IgD-negative memory B cell (primary cell): Measurements from ENCODE around the gene NDUFAF2. TPM values are rescaled to one million over a fixed set of nuclear protein-coding genes. Genes with fewer than 3 reads are reported as not detected.

ENCODE experiments used
- H3K27ac Mint-ChIP-seq, 3 donors: one replicate each; pipeline ENCODE4 v1.8.0; 2020 to 2022; ENCODE audit warnings: mild to moderate bottlenecking in 3 of 3, mixed read lengths in 3 of 3, moderate library complexity in 1 of 3
- H3K27me3 Mint-ChIP-seq: one replicate; pipeline ENCODE4 v1.8.0; 2021; ENCODE audit warnings: mixed read lengths
- H3K36me3 Mint-ChIP-seq: one replicate; pipeline ENCODE4 v1.8.0; 2020; ENCODE audit warnings: mild to moderate bottlenecking, mixed read lengths
- H3K4me1 Mint-ChIP-seq, 3 donors: one replicate each; pipeline ENCODE4 v1.8.0; 2020 to 2022; ENCODE audit warnings: mixed read lengths in 3 of 3, mild to moderate bottlenecking in 1 of 3
- H3K4me3 Mint-ChIP-seq, 4 donors: one replicate each; pipeline ENCODE4 v1.8.0; 2020 to 2022; ENCODE audit warnings: mild to moderate bottlenecking in 4 of 4, mixed read lengths in 4 of 4, moderate library complexity in 3 of 4
- H3K9me3 Mint-ChIP-seq, 3 donors: one replicate each; pipeline ENCODE4 v1.8.0; 2020 to 2021; ENCODE audit warnings: mixed read lengths in 3 of 3, mild to moderate bottlenecking in 1 of 3
- polyA plus RNA-seq: library from polyadenylated mRNA; unstranded; fragments of 300-500 nt; fragmentation: Illumina TruSeq; gene quantifications from one replicate; pipeline ENCODE4 v1.2.3, GENCODE V29; 2021

NDUFAF2 gene
- polyA plus RNA-seq, 1 donor from 2014 or later: 21.1 TPM

DNA sequence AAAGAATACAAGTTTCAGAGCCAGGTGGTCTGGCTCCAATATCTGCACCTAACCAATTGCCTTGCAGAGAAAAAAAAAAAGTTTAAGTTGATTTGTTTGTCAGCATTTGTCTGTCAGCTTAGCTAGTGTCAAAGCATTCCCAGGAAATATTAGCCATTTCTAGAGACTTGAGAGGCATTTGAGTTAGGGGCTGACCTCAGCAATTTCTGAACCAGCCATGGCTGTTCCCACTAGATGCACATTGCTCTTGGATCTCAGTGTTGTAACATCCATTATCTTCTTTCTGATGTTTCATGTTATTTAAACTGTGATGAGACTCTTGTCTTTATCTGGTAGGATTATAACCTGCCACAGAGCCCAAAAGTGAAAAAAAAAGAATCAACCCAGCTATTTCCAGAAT lies 102.3 kb downstream of the NDUFAF2 start:
- H3K4me3 Mint-ChIP-seq: no peak overlapping the region
- H3K36me3 Mint-ChIP-seq: peaks cover 6% of the 10 kb centered on the region
- no peak overlapping the region for H3K27ac Mint-ChIP-seq
- H3K27me3 Mint-ChIP-seq: no peaks in the 10 kb centered on the region
- H3K4me1 Mint-ChIP-seq: no peaks in the 10 kb centered on the region
- peaks cover 0 to 2% (median 2%) of the 10 kb centered on the region in 3 donors for H3K9me3 Mint-ChIP-seq

- H3K27ac Mint-ChIP-seq: no peak overlapping the region
- H3K4me1 Mint-ChIP-seq: no peaks in the 10 kb centered on the region
- no peak overlapping the region for H3K4me3 Mint-ChIP-seq
- H3K36me3 Mint-ChIP-seq: peaks cover 6% of the 10 kb centered on the region
- no peaks in the 10 kb centered on the region for H3K27me3 Mint-ChIP-seq
- H3K9me3 Mint-ChIP-seq: peaks cover 0 to 2% (median 2%) of the 10 kb centered on the region in 3 donors
Measured at GRCh38 chr5:61048534-61048933, 103.5 kb downstream of the NDUFAF2 start.

GRCh38 chr5:61050292-61050691 lies 105.3 kb downstream of the NDUFAF2 start:
- peaks cover 0 to 2% (median 2%) of the 10 kb centered on the region in 3 donors for H3K9me3 Mint-ChIP-seq
- H3K4me1 Mint-ChIP-seq: no peaks in the 10 kb centered on the region
- H3K27me3 Mint-ChIP-seq: no peaks in the 10 kb centered on the region
- no peak overlapping the region for H3K4me3 Mint-ChIP-seq
- no peak overlapping the region for H3K27ac Mint-ChIP-seq
- H3K36me3 Mint-ChIP-seq: peaks cover 6% of the 10 kb centered on the region

- Mint-ChIP-seq H3K4me1 (no peaks in the 10 kb centered on the region), H3K4me3 (no peak overlapping the region), H3K27me3 (no peaks in the 10 kb centered on the region), H3K36me3 (peaks cover 2% of the 10 kb centered on the region), H3K27ac (no peak overlapping the region), H3K9me3 (peaks cover 0 to 2% (median 2%) of the 10 kb centered on the region in 3 donors)
Measured at GRCh38 chr5:61051267-61051666, 106.3 kb downstream of the NDUFAF2 start.

GRCh38 chr5:61052882-61053281 lies 107.9 kb downstream of the NDUFAF2 start:
- H3K4me1 Mint-ChIP-seq: no peaks in the 10 kb centered on the region
- no peaks in the 10 kb centered on the region for H3K27me3 Mint-ChIP-seq
- H3K4me3 Mint-ChIP-seq: no peak overlapping the region
- peaks cover 0 to 2% (median 2%) of the 10 kb centered on the region in 3 donors for H3K9me3 Mint-ChIP-seq
- no peak overlapping the region for H3K27ac Mint-ChIP-seq
- H3K36me3 Mint-ChIP-seq: peaks cover 2% of the 10 kb centered on the region

GRCh38 chr5:61053937-61054336 lies 108.9 kb downstream of the NDUFAF2 start:
- Mint-ChIP-seq H3K27ac (no peak overlapping the region), H3K36me3 (no peaks in the 10 kb centered on the region), H3K9me3 (peaks cover 0 to 2% (median 2%) of the 10 kb centered on the region in 3 donors), H3K4me1 (no peaks in the 10 kb centered on the region), H3K27me3 (no peaks in the 10 kb centered on the region), H3K4me3 (no peak overlapping the region)

- Mint-ChIP-seq H3K4me1 (no peaks in the 10 kb centered on the region), H3K27me3 (no peaks in the 10 kb centered on the region), H3K36me3 (no peaks in the 10 kb centered on the region), H3K9me3 (no peaks in the 10 kb centered on the region), H3K4me3 (no peak overlapping the region), H3K27ac (no peak overlapping the region)
Measured at GRCh38 chr5:61055434-61056006, 110.5 kb downstream of the NDUFAF2 start.

GRCh38 chr5:61059499-61059898 lies 114.5 kb downstream of the NDUFAF2 start:
- no peaks in the 10 kb centered on the region for H3K27me3 Mint-ChIP-seq
- H3K4me3 Mint-ChIP-seq: no peak overlapping the region
- peaks cover 6% of the 10 kb centered on the region for H3K36me3 Mint-ChIP-seq
- H3K4me1 Mint-ChIP-seq: peaks cover 2 to 6% (median 5%) of the 10 kb centered on the region in 3 donors
- H3K27ac Mint-ChIP-seq: no peak overlapping the region
- peaks cover 2 to 13% (median 12%) of the 10 kb centered on the region in 3 donors for H3K9me3 Mint-ChIP-seq

DNA sequence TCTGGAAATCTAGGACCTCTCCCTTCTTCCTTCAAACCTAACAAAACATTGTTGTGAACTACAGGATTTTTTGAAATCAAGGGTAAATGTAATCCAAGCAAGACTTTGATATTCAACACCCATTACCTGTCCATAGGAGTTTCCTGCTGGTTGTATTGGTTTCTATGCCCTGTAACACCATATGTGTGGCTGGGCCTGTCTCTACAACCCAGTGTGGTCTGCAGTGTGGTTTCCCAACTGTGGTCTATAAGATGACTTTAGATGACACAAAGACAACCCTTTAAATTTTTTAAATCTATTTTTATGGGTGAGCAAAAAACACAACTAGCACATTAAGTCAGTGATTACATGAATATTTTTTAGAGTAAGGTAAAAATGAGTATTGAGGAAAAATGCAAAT lies 124.1 kb downstream of the NDUFAF2 start:
- Mint-ChIP-seq H3K9me3 (peaks cover 0 to 8% (median 6%) of the 10 kb centered on the region in 3 donors), H3K36me3 (peaks cover 6% of the 10 kb centered on the region), H3K27me3 (no peaks in the 10 kb centered on the region), H3K27ac (no peak overlapping the region), H3K4me1 (peaks cover 0 to 3% (median 2%) of the 10 kb centered on the region in 3 donors), H3K4me3 (no peak overlapping the region)

GRCh38 chr5:61071526-61071925 lies 126.5 kb downstream of the NDUFAF2 start:
- H3K27ac Mint-ChIP-seq: no peak overlapping the region

GRCh38 chr5:61076626-61077025 lies 131.6 kb downstream of the NDUFAF2 start:
- Mint-ChIP-seq H3K36me3 (peaks cover 4% of the 10 kb centered on the region), H3K4me1 (no peaks in the 10 kb centered on the region), H3K9me3 (no peaks in the 10 kb centered on the region), H3K4me3 (no peak overlapping the region), H3K27ac (no peak overlapping the region), H3K27me3 (no peaks in the 10 kb centered on the region)

More at GRCh38 chr5:61071526-61071925, 126.5 kb downstream of the NDUFAF2 start:
- peaks cover 0 to 6% (median 0%) of the 10 kb centered on the region in 3 donors for H3K9me3 Mint-ChIP-seq
- H3K27me3 Mint-ChIP-seq: no peaks in the 10 kb centered on the region
- H3K36me3 Mint-ChIP-seq: peaks cover 8% of the 10 kb centered on the region
- H3K4me3 Mint-ChIP-seq: no peak overlapping the region
- H3K4me1 Mint-ChIP-seq: no peaks in the 10 kb centered on the region

DNA sequence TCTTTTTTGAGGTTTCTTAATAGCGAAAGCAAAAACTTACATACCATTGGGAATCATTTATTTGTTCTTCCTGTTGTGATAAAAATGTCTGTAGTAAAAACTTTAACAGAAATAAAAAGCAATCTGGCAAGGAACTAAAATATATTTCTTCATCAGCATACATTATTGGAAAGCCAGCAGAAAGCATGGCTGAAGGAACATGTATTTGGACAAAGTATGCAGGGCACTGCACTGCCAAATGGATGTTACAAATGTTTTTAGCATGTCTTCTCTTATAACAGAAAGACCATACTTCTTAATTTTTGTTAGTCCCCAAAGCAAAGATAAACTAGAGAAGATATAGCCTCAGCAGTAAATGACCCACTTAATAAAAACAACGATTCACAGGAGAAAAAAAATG lies 136.7 kb downstream of the NDUFAF2 start:
- H3K4me3 Mint-ChIP-seq: no peak overlapping the region
- H3K36me3 Mint-ChIP-seq: peaks cover 3% of the 10 kb centered on the region
- no peaks in the 10 kb centered on the region for H3K27me3 Mint-ChIP-seq
- peaks cover 0 to 6% (median 4%) of the 10 kb centered on the region in 3 donors for H3K4me1 Mint-ChIP-seq
- H3K27ac Mint-ChIP-seq: no peak overlapping the region
- no peaks in the 10 kb centered on the region for H3K9me3 Mint-ChIP-seq

DNA sequence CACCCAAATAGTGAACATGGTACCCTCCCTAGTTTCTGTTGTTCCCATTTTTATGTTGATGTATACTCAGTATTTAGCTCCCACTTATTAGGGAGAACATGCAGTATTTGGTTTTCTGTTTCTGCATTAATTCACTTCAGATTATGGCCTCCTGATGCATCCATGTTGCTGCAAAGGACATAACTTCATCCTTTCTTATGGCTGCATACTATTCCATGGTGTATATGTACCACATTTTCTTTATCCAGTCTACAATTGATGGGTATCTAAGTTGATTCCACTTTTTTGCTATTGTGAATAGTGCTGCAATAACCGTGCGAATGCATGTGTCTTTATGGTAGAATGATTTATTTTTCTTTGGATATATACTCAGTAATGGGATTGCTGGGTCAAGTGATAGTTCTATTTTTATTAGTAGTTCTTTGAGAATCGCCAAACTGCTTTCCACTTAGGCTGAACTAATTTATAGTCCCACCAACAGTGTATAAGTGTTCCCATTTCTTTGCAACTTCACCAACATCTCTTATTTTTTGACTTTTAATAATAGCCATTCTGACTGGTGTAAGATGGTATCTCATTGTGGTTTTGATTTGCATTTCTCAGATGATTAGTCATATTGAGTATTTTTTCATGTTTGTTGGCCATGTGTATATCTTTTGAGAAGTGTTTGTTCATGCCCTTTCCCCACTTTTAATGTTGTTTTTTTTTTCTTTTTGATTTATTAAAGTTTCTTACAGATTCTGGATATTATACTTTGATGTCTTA lies 137.7 kb downstream of the NDUFAF2 start:
- Mint-ChIP-seq H3K27ac (no peak overlapping the region), H3K36me3 (peaks cover 6% of the 10 kb centered on the region), H3K4me1 (peaks cover 0 to 6% (median 4%) of the 10 kb centered on the region in 3 donors), H3K4me3 (no peak overlapping the region), H3K27me3 (no peaks in the 10 kb centered on the region), H3K9me3 (no peaks in the 10 kb centered on the region)

DNA sequence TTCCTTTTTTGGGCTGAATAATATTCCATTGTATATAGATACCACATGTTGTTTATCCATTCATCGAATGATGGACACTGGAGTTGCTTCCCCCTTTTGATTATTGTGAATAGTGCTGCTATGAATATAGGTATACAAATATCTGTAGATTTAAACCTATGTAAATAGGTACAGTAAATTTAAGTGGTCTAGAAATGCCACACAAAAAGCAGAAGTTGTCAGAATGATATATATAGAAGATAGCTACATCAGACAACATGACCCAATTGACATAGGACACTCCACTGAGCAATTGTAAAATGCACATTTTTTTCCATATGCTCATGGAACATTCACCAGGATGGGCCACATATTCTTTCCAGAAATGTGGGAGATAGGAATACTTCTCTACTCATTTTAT lies 139.7 kb downstream of the NDUFAF2 start:
- H3K4me1 Mint-ChIP-seq: peaks cover 0 to 6% (median 4%) of the 10 kb centered on the region in 3 donors
- peaks cover 6% of the 10 kb centered on the region for H3K36me3 Mint-ChIP-seq
- H3K27ac Mint-ChIP-seq: no peak overlapping the region
- no peak overlapping the region for H3K4me3 Mint-ChIP-seq
- H3K27me3 Mint-ChIP-seq: no peaks in the 10 kb centered on the region
- no peaks in the 10 kb centered on the region for H3K9me3 Mint-ChIP-seq

DNA sequence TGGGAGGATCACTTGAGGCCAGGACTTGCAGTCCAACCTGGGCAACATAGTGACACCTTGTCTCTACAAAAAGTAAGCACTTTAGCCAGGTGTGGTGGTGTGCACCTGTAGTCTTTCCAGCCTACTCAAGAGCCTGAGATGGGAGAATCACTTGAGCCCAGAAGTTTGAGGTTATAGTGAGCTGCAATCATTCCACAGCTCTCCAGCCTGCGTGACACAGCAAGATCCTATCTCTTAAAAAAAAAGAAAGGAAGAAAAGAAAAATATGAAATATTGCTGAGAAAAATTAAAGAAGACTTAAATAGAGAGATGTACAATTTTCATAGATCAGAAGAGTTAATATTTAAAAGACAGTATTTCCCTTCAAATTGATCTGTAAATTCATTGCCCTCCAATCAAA lies 140.9 kb downstream of the NDUFAF2 start:
- peaks cover 0 to 6% (median 4%) of the 10 kb centered on the region in 3 donors for H3K4me1 Mint-ChIP-seq
- peaks cover 6% of the 10 kb centered on the region for H3K36me3 Mint-ChIP-seq
- H3K4me3 Mint-ChIP-seq: no peak overlapping the region
- no peaks in the 10 kb centered on the region for H3K27me3 Mint-ChIP-seq
- H3K27ac Mint-ChIP-seq: no peak overlapping the region
- H3K9me3 Mint-ChIP-seq: no peaks in the 10 kb centered on the region

GRCh38 chr5:61087921-61088320 lies 142.9 kb downstream of the NDUFAF2 start:
- Mint-ChIP-seq H3K27me3 (no peaks in the 10 kb centered on the region), H3K4me3 (no peak overlapping the region), H3K27ac (no peak overlapping the region), H3K4me1 (peaks cover 0 to 7% (median 6%) of the 10 kb centered on the region in 3 donors), H3K9me3 (peaks cover 0 to 6% (median 5%) of the 10 kb centered on the region in 3 donors), H3K36me3 (peaks cover 6% of the 10 kb centered on the region)
